Measurements from ENCODE around the gene TEP1.
A peak's percentile ranks its signal among the peaks of the same experiment; 100 is the strongest.

TEP1 gene

GRCh38 chr14:20403521-20403920 lies 9.8 kb downstream of the TEP1 start:
- no peak for DNase-seq (ENCODE audit: low read depth)
- TF ChIP-seq CTCF (IDR thresholded peaks at IDR 0.05; ENCODE audit: low read depth, low read length, missing control alignments), result no peak
- H3K4me3 ChIP-seq (ENCODE audit: low read depth, low read length), result no peak overlapping the region

DNA sequence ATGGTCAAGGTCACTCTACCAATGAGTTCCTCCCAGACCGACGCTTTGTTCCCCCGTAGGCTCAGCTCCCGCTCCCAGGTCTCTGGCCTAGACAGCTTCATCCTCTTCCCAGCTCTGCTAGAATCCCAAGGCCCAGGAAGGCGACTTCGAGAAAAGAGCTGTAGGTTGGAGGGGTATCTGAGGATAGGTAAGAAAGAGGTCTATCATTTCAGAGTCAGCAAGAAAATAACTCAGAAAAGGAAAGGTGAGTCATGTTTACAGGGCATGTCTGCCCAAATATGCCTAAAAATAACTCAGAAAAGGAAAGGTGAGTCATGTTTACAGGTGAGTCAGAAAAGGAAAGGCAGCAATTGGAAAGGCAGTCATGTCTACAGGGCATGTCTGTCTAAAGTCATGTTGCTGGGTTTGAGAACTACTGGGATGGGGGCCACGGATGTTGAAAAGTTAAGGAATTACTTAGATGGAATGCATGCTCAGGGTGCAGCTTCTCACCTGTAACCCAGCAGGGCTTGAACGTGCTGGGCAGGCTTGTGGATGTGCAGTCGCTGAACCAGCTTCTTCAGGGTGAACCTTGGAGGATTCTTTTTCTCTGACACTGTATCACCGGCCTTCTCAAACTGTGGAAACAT lies 12.2 kb downstream of the TEP1 start:
- TF ChIP-seq CTCF (IDR thresholded peaks at IDR 0.05; ENCODE audit: low read depth, low read length, missing control alignments), result no peak
- DNase-seq (ENCODE audit: low read depth), result no peak
- no peak overlapping the region for H3K4me3 ChIP-seq (ENCODE audit: low read depth, low read length)

DNA sequence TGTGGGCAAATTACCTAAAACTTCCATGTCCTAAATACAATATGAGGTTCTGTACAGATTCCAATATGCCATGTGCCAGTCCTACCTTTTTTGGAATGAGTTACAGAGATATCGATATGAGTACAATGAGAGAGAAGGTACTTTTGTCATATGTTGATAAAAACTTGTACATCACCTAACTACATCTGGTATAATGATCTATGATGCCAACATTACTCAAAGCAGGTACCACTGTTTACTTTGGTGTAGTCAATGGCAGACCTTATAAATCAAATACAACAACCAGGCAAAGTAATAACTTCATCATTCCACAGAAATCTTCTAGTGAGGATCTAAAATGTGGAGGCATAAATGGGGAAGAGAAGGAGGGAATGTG lies 12.7 kb downstream of the TEP1 start:
- no peak for TF ChIP-seq CTCF (IDR thresholded peaks at IDR 0.05; ENCODE audit: low read depth, low read length, missing control alignments)
- H3K4me3 ChIP-seq (ENCODE audit: low read depth, low read length), result no peak overlapping the region
- no peak for DNase-seq (ENCODE audit: low read depth)

DNA sequence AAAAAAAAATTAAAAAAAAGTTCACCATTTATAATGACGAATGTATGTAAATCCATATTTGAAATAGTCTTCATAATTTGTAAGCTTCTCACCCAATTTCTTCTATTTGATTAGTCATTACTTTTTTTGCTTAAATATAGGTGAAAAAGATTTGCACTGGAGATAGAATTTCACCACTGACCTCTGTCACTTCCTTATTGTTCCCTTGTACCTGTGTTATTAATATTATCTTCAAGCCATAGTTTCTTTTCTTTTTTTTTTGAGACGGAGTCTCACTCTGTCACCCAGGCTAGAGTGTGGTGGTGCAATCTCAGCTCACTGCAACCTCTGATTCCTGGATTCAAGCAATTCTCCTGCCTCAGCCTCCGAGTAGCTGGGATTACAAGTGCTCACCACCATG lies 15.8 kb downstream of the TEP1 start:
- no peak for DNase-seq (ENCODE audit: low read depth)
- no peak overlapping the region for H3K4me3 ChIP-seq (ENCODE audit: low read depth, low read length)
- no peak for TF ChIP-seq CTCF (IDR thresholded peaks at IDR 0.05; ENCODE audit: low read depth, low read length, missing control alignments)

GRCh38 chr14:20391505-20391904 lies 21.8 kb downstream of the TEP1 start:
- no peak for TF ChIP-seq CTCF (IDR thresholded peaks at IDR 0.05; ENCODE audit: low read depth, low read length, missing control alignments)
- H3K4me3 ChIP-seq (ENCODE audit: low read depth, low read length), result no peak overlapping the region
- no peak for DNase-seq (ENCODE audit: low read depth)

- no peak overlapping the region for H3K4me3 ChIP-seq (ENCODE audit: low read depth, low read length)
- TF ChIP-seq CTCF (IDR thresholded peaks at IDR 0.05; ENCODE audit: low read depth, low read length, missing control alignments), result no peak
- no peak for DNase-seq (ENCODE audit: low read depth)
Measured at GRCh38 chr14:20388159-20388558, 25.1 kb downstream of the TEP1 start.

- H3K4me3 ChIP-seq (ENCODE audit: low read depth, low read length), result no peak overlapping the region
- DNase-seq (ENCODE audit: low read depth), result peak; percentile 13
- TF ChIP-seq CTCF (IDR thresholded peaks at IDR 0.05; ENCODE audit: low read depth, low read length, missing control alignments), result no peak
Measured at GRCh38 chr14:20387576-20387975, 25.7 kb downstream of the TEP1 start.

All from GM12864 (cell line).